NCI-H1092 treated with DMSO at 0.1 percent for 48 hours (cell line): ENCODE results near the gene ST6GALNAC1.

Experiments used
- DNase-seq: peaks from one replicate; lab custom pipeline; 2025; lab: John Stamatoyannopoulos, UW

Gene ST6GALNAC1

DNA sequence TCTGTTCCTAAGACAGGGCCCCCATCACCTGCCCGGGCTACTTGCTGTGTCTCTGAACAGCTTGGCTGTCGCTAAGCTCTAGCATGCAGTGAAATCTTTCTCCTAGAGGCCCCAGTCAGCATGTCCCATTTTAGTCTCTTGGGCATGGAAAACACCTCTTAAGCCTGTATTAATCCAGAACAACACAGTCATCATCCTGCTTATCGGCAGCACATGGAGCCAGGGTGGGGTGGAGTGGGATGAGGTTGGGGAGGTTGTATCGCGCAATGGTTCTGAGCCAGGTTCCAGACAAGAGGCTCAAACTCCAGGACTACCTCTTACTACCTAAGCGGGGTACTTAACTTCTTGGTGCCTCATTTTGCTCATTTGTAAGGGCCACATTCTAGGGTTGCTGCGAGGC lies 65.7 kb downstream of the ST6GALNAC1 start:
- no peak for DNase-seq

DNA sequence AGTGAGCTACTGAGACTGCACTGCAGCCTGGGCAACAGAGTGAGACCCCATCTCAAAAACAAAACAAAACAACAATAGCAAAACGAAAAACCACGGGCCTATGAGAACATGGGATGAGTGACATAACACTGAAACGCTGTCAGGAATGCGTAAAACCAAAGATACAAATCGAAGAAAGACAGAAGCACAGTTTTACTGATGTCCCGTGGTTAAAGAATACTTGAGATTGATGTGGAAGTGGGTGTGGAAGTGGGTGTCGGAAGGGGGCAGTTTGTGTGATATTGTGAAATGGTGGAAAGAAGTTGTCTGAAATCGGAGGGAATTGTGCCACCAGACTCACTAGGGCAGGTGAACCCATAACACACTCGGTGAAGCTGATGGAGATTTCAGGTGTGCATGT lies 67.4 kb downstream of the ST6GALNAC1 start:
- no peak for DNase-seq

DNA sequence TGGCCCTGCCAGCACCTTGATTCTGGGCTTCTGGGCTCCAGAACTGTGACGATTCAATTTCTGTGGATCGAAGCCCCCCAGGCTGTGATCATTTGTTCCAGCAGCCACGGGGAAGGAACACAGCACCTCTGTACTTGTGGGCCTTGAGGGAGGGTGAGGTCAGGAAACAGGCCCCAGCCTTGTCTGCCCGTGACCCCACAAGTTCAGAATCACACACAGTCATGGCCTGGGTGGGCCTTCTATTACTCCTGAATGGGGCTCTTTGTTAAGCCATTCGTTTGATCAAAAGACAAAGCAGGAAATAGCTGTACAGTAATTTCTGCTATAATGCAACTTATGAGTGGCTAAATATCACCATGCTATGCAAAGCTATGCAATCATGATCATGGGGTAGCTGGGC lies 68.0 kb downstream of the ST6GALNAC1 start:
- no peak for DNase-seq
